Mesenchymal stem cell (in vitro differentiated cells and primary cell): ENCODE data around the gene KDM4B.

Experiments used
- DNase-seq: peaks from one replicate; pipeline ENCODE4 v3.0.0-alpha.2; 2013
- H2AFZ ChIP-seq: one replicate; pipeline ENCODE4 v1.6.1; 2013; ENCODE audit warnings: low read depth, mild to moderate bottlenecking, control low read depth, inconsistent platforms, low read length, moderate library complexity
- H2AK5ac ChIP-seq: 2 replicates; pipeline ENCODE4 v1.6.1; 2013; ENCODE audit warnings: low read length, moderate library complexity, mild to moderate bottlenecking, inconsistent platforms; ENCODE audit not compliant: severe bottlenecking
- H2BK120ac ChIP-seq: one replicate; pipeline ENCODE4 v1.6.1; 2013; ENCODE audit warnings: low read depth, mild to moderate bottlenecking, inconsistent platforms, low read length, moderate library complexity
- H2BK12ac ChIP-seq, 2 experiments: one replicate each; pipeline ENCODE4 v1.6.1; 2013; ENCODE audit warnings: inconsistent platforms in 2 of 2, low read length in 2 of 2, mild to moderate bottlenecking in 2 of 2, moderate library complexity in 2 of 2, control low read depth in 1 of 2
- H2BK15ac ChIP-seq: one replicate; pipeline ENCODE4 v1.6.1; 2013; ENCODE audit warnings: mild to moderate bottlenecking, low read depth, inconsistent platforms; ENCODE audit not compliant: poor library complexity, severe bottlenecking
- H2BK5ac ChIP-seq: 2 replicates; pipeline ENCODE4 v1.6.1; 2013; ENCODE audit warnings: low read depth, mild to moderate bottlenecking, low read length, control low read depth, inconsistent platforms; ENCODE audit not compliant: poor library complexity, severe bottlenecking
- H3K14ac ChIP-seq, 2 experiments: one replicate each; pipeline ENCODE4 v1.6.1; 2013; ENCODE audit warnings: inconsistent platforms in 2 of 2, low read length in 2 of 2, control low read depth in 1 of 2, mild to moderate bottlenecking in 1 of 2, moderate library complexity in 1 of 2
- H3K18ac ChIP-seq, 2 experiments: one replicate each; pipeline ENCODE4 v1.6.1; 2013; ENCODE audit warnings: inconsistent platforms in 2 of 2, low read length in 2 of 2, control low read depth in 1 of 2, low read depth in 1 of 2, mild to moderate bottlenecking in 1 of 2
- H3K23ac ChIP-seq, 2 experiments: one replicate each; pipeline ENCODE4 v1.6.1; 2013; ENCODE audit warnings: inconsistent platforms in 2 of 2, low read length in 2 of 2, mild to moderate bottlenecking in 2 of 2, moderate library complexity in 2 of 2, control low read depth in 1 of 2
- H3K27ac ChIP-seq: 2 replicates; pipeline ENCODE4 v1.5.1; 2013; ENCODE audit warnings: mild to moderate bottlenecking, moderate library complexity, low read length, control low read depth, inconsistent platforms; ENCODE audit not compliant: poor library complexity, severe bottlenecking
- H3K27me3 ChIP-seq, 2 experiments: 2 replicates each; pipeline versions ENCODE4 v1.6.1 to v1.7.0; 2013; ENCODE audit warnings: low read length in 2 of 2, mild to moderate bottlenecking in 2 of 2, moderate library complexity in 2 of 2, control low read depth in 1 of 2, inconsistent platforms in 1 of 2; ENCODE audit not compliant: control insufficient read depth in 1 of 2, insufficient read depth in 1 of 2
- H3K36me3 ChIP-seq, 2 experiments: 2 replicates each; pipeline versions ENCODE4 v1.6.1 to v1.7.0; 2013; ENCODE audit warnings: low read length in 2 of 2, control low read depth in 1 of 2, inconsistent platforms in 1 of 2, low read depth in 1 of 2, mild to moderate bottlenecking in 1 of 2; ENCODE audit not compliant: insufficient read depth in 2 of 2, control insufficient read depth in 1 of 2
- H3K4ac ChIP-seq, 2 experiments: one replicate each; pipeline ENCODE4 v1.6.1; 2013; ENCODE audit warnings: inconsistent platforms in 2 of 2, low read length in 2 of 2, mild to moderate bottlenecking in 2 of 2, moderate library complexity in 2 of 2, control low read depth in 1 of 2, low read depth in 1 of 2
- H3K4me1 ChIP-seq: 2 replicates; pipeline ENCODE4 v1.6.1; 2013; ENCODE audit warnings: low read depth, low read length, control low read depth; ENCODE audit not compliant: control insufficient read depth, insufficient read depth
- H3K4me2 ChIP-seq: 2 replicates; pipeline ENCODE4 v1.6.1; 2013; ENCODE audit warnings: low read length, mild to moderate bottlenecking, inconsistent platforms; ENCODE audit not compliant: poor library complexity, severe bottlenecking
- H3K4me3 ChIP-seq, 2 experiments: 2 replicates each; pipeline versions ENCODE4 v1.5.1 to v1.7.0; 2013; ENCODE audit warnings: low read length in 2 of 2, mild to moderate bottlenecking in 2 of 2, control low read depth in 1 of 2, low read depth in 1 of 2; ENCODE audit not compliant: insufficient read depth in 1 of 2
- H3K79me1 ChIP-seq: replicated peaks from 2 replicates; pipeline ENCODE4 v1.6.1; 2013; ENCODE audit warnings: mild to moderate bottlenecking, control low read depth, low read length, inconsistent platforms; ENCODE audit not compliant: poor library complexity, severe bottlenecking
- H3K9ac ChIP-seq: 2 replicates; pipeline ENCODE4 v1.7.0; 2013; ENCODE audit warnings: mild to moderate bottlenecking, low read length, moderate library complexity
- H3K9me3 ChIP-seq: 2 replicates; pipeline ENCODE4 v1.7.0; 2013; ENCODE audit warnings: mild to moderate bottlenecking, low read length; ENCODE audit not compliant: control insufficient read depth
- H4K8ac ChIP-seq: one replicate; pipeline ENCODE4 v1.6.1; 2013; ENCODE audit warnings: inconsistent platforms, mild to moderate bottlenecking, low read length, moderate library complexity
- H4K91ac ChIP-seq: one replicate; pipeline ENCODE4 v1.6.1; 2013; ENCODE audit warnings: mild to moderate bottlenecking, low read length, inconsistent platforms
- WGBS: methylation state at CpG from one replicate; pipeline ENCODE4 v1.1.7; 2013; ENCODE audit warnings: mixed read lengths; 5-methylcytosine and 5-hydroxymethylcytosine counted together

Gene KDM4B

DNA sequence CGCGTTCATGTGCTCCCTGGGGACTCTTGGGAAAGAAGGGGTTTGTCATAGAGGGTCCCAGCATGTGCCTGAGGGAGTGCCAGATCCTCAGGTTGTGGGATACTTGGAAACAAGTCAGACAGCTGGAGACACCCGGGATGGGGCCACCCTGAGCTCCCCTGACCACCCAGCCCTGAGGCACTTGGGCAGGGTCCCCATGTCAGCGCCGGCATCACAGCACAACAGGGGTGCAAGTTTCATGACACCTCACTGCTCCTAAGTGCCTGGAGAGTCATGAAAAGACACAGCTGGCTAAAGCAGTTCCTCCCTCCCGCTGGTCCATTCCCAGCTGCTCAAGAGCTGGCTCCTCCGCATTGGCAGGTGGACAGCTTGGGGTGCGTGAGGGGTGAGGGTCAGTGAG is 102.7 kb downstream of the KDM4B start:
- Histone ChIP-seq H4K91ac (no peak overlapping the region), H2AK5ac (no peak overlapping the region), H2AFZ (no peak overlapping the region), H4K8ac (no peak overlapping the region), H3K4me2 (no peak overlapping the region), H3K4me1 (no peaks in the 10 kb centered on the region), H3K23ac (no peak overlapping the region), H3K4me3 (no peak overlapping the region), H3K9ac (no peak overlapping the region), H3K14ac (no peak overlapping the region), H3K18ac (no peak overlapping the region), H2BK120ac (no peak overlapping the region), H3K27ac (no peak overlapping the region), H3K4ac (no peak overlapping the region), H3K79me1 (peaks cover 63% of the 10 kb centered on the region), H3K27me3 (no peaks in the 10 kb centered on the region), H2BK5ac (no peak overlapping the region), H2BK15ac (no peak overlapping the region), H2BK12ac (no peak overlapping the region), H3K9me3 (no peaks in the 10 kb centered on the region), H3K36me3 (peaks cover 29 to 77% of the 10 kb centered on the region in 2 experiments)
- DNase-seq = no peak
- WGBS = 96% methylated on average over 8 of the region's 8 CpGs

DNA sequence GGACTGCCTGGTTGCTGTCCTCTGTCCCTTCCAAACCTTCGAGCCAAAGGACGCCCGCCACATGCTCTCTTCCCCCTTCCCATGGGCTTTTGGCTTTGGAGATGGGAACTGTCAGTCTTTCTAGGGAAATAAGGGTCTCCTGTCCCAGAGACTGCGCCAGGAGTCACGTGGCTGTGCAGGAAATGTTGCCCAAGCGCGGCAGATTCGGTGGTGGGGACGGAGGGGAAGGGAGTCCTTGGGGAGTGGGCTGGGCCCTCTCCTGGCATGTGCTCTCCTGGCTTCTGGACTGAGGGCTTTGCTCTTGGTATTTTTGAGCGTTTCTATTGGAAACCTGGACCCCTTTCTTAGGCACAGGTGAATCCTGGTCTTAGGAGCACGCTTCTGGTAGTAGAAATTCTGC is 103.2 kb downstream of the KDM4B start:
- Histone ChIP-seq H3K9me3 (no peaks in the 10 kb centered on the region), H2BK15ac (no peak overlapping the region), H2BK5ac (no peak overlapping the region), H3K4me3 (no peak overlapping the region), H3K4ac (no peak overlapping the region), H4K8ac (no peak overlapping the region), H3K4me2 (no peak overlapping the region), H3K36me3 (peaks cover 32 to 77% of the 10 kb centered on the region in 2 experiments), H3K4me1 (no peaks in the 10 kb centered on the region), H2BK120ac (no peak overlapping the region), H2BK12ac (no peak overlapping the region), H3K9ac (no peak overlapping the region), H2AK5ac (no peak overlapping the region), H3K79me1 (peaks cover 63% of the 10 kb centered on the region), H2AFZ (no peak overlapping the region), H3K27ac (no peak overlapping the region), H3K14ac (no peak overlapping the region), H3K23ac (no peak overlapping the region), H3K27me3 (no peaks in the 10 kb centered on the region), H4K91ac (no peak overlapping the region), H3K18ac (no peak overlapping the region)
- WGBS = 97% methylated on average over 11 of the region's 11 CpGs
- DNase-seq = no peak

DNA sequence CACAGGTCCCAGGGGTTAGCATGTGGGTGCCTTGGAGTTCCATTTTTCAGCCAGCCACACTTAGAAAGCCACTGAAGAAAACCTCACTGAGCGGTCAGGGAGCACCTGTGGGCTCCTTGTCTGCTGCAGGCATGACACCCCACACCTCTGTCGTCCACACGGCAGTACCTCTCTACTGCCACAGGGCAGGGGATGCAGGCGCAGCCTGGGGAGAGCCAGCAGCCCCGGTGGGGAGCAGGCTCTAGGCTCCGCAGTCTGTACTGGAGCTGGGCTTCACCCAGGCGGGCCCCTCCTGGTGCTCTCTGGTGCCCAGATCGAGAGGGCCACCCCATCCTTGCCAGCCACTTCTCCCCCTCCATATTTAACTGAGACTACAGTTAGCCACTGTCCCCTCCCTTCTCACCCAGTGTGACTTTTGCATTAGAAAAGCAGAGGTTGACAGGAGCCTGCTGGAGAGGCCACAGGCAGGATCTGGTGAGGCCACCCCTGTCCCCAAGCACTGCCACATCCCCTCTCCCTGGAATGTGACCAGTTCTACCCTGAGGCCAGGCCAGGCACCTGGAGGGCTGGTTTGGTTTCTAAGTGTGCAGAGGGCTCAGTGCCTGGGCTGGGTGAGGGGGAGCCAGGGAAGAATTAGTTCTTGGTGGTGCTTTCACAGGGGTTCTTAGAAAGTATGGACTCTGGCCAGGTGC is 104.4 kb downstream of the KDM4B start:
- no peaks in the 10 kb centered on the region for H3K4me1 ChIP-seq
- no peak overlapping the region for H2BK120ac ChIP-seq
- H2BK5ac ChIP-seq = no peak overlapping the region
- H3K14ac ChIP-seq = no peak overlapping the region
- no peak overlapping the region for H3K9ac ChIP-seq
- H3K4me3 ChIP-seq = no peak overlapping the region
- no peak overlapping the region for H2AK5ac ChIP-seq
- no peak overlapping the region for H2AFZ ChIP-seq
- no peak overlapping the region for H2BK15ac ChIP-seq
- DNase-seq = no peak
- H3K27ac ChIP-seq = no peak overlapping the region
- no peak overlapping the region for H3K4ac ChIP-seq
- H3K23ac ChIP-seq = no peak overlapping the region
- peaks cover 43 to 80% of the 10 kb centered on the region in 2 experiments for H3K36me3 ChIP-seq
- H3K9me3 ChIP-seq = no peaks in the 10 kb centered on the region
- no peaks in the 10 kb centered on the region for H3K27me3 ChIP-seq
- peaks cover 57% of the 10 kb centered on the region for H3K79me1 ChIP-seq
- H4K8ac ChIP-seq = no peak overlapping the region
- no peak overlapping the region for H3K4me2 ChIP-seq
- 87% methylated on average over 8 of the region's 8 CpGs for WGBS
- no peak overlapping the region for H2BK12ac ChIP-seq
- no peak overlapping the region for H4K91ac ChIP-seq
- H3K18ac ChIP-seq = no peak overlapping the region

DNA sequence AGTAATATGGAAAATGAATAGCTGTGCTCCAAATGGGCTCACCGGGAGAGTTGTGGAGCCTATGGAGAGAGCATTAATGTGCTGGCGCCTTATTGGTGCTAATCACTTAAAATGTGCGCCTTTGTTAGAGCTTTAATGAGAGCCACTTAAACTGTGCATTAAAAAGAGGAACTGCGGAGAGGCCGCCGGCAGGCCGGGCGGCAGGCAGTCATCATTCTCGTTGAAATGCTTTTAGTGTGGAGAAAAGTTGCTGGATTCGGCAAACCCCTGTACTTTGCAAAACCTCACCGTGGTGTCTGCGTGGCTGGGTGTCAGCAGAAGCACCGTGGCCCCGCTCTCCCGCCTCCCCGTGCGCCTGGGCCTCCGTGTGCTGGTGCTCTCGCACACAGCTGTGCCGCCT is 105.5 kb downstream of the KDM4B start:
- no peak overlapping the region for H2BK12ac ChIP-seq
- no peak for DNase-seq
- no peak overlapping the region for H3K4me3 ChIP-seq
- H2AFZ ChIP-seq = no peak overlapping the region
- no peak overlapping the region for H2BK5ac ChIP-seq
- H4K91ac ChIP-seq = no peak overlapping the region
- no peak overlapping the region for H3K4ac ChIP-seq
- no peak overlapping the region for H3K14ac ChIP-seq
- H2BK15ac ChIP-seq = no peak overlapping the region
- no peaks in the 10 kb centered on the region for H3K9me3 ChIP-seq
- no peak overlapping the region for H3K27ac ChIP-seq
- H4K8ac ChIP-seq = no peak overlapping the region
- no peaks in the 10 kb centered on the region for H3K4me1 ChIP-seq
- no peak overlapping the region for H2AK5ac ChIP-seq
- no peak overlapping the region for H3K4me2 ChIP-seq
- 90% methylated on average over 20 of the region's 20 CpGs for WGBS
- H2BK120ac ChIP-seq = no peak overlapping the region
- peaks cover 55 to 88% of the 10 kb centered on the region in 2 experiments for H3K36me3 ChIP-seq
- H3K79me1 ChIP-seq = peaks cover 54% of the 10 kb centered on the region
- no peaks in the 10 kb centered on the region for H3K27me3 ChIP-seq
- no peak overlapping the region for H3K9ac ChIP-seq
- H3K23ac ChIP-seq = no peak overlapping the region
- no peak overlapping the region for H3K18ac ChIP-seq
